GM10847 (cell line): ENCODE results near the gene GIT2.

Experiments used
- POLR2A ChIP-seq: IDR thresholded peaks from 2 replicates; pipeline ENCODE4 v1.6.1; 2011; ENCODE audit not compliant: insufficient read length; ENCODE audit errors: extremely low read depth

The GIT2 gene

GRCh38 chr12:109880043-109880931 lies 115.9 kb downstream of the GIT2 start, which contains the start of gene GLTP:
TSS of gene GLTP (minus strand) at chr12:109880541. CDS start at chr12:109880374, 167 bp downstream.
- TF ChIP-seq POLR2A, result peak; percentile 28
